HG03135 (cell line): ENCODE measurements around the gene SNRPD2.
A peak's percentile ranks its signal among the peaks of the same experiment; 100 is the strongest.

Source experiments
- ATAC-seq: cut with Tn5 transposase; IDR thresholded peaks from one replicate; pipeline ENCODE4 v1.9.1; 2021; ENCODE audit warnings: mild to moderate bottlenecking, moderate library complexity; ENCODE audit not compliant: unreplicated experiment

The SNRPD2 gene

GRCh38 chr19:45660636-45661035 lies 31.1 kb downstream of the SNRPD2 start:
- ATAC-seq = no peak

- no peak for ATAC-seq
Measured at GRCh38 chr19:45659096-45659729, 32.5 kb downstream of the SNRPD2 start.

GRCh38 chr19:45657520-45658167 lies 34.1 kb downstream of the SNRPD2 start:
- no peak for ATAC-seq

GRCh38 chr19:45655073-45655472 lies 36.7 kb downstream of the SNRPD2 start:
- ATAC-seq = no peak

GRCh38 chr19:45653634-45654033 lies 38.1 kb downstream of the SNRPD2 start:
- ATAC-seq = no peak

- ATAC-seq = no peak
Measured at GRCh38 chr19:45650722-45651121, 41.0 kb downstream of the SNRPD2 start.

GRCh38 chr19:45646345-45646698 lies 45.4 kb downstream of the SNRPD2 start:
- no peak for ATAC-seq

- ATAC-seq = no peak
Measured at GRCh38 chr19:45645631-45646344, 46.0 kb downstream of the SNRPD2 start.

- ATAC-seq = no peak
Measured at GRCh38 chr19:45645068-45645630, 46.6 kb downstream of the SNRPD2 start.

GRCh38 chr19:45643927-45644771 lies 47.6 kb downstream of the SNRPD2 start:
- no peak for ATAC-seq

- ATAC-seq = peak; percentile 34
Measured at GRCh38 chr19:45643024-45643926, 48.5 kb downstream of the SNRPD2 start.

- ATAC-seq = peak; percentile 27
Measured at GRCh38 chr19:45641274-45642105, 50.3 kb downstream of the SNRPD2 start.

- ATAC-seq = no peak
Measured at GRCh38 chr19:45640849-45641273, 50.9 kb downstream of the SNRPD2 start.

- no peak for ATAC-seq
Measured at GRCh38 chr19:45638930-45639729, 52.6 kb downstream of the SNRPD2 start, which contains the start of gene EML2. Gene EML2, minus strand, starts transcription at chr19:45639397. Its CDS starts 21 bp downstream, at chr19:45639376.

GRCh38 chr19:45637890-45638667 lies 53.7 kb downstream of the SNRPD2 start:
- ATAC-seq = no peak
